WTC11 (cell line): ENCODE measurements around the gene VPS52.

ENCODE experiments used
- ARID4B ChIP-seq: sonication (generic); formaldehyde crosslinking; IDR thresholded peaks from 2 replicates; pipeline ENCODE4 v1.8.0; 2023; ENCODE audit warnings: missing genetic modification reagents, mild to moderate bottlenecking, borderline replicate concordance
- ATF2 ChIP-seq: sonication (generic); formaldehyde crosslinking; IDR thresholded peaks from 2 replicates; pipeline ENCODE4 v1.8.1; 2022; ENCODE audit warnings: low read depth, missing genetic modification reagents, borderline replicate concordance
- ATF3 ChIP-seq: sonication (generic); formaldehyde crosslinking; conservative IDR thresholded peaks from 2 replicates; pipeline ENCODE4 v1.8.1; 2022; ENCODE audit warnings: mild to moderate bottlenecking, missing genetic modification reagents
- CTCF ChIP-seq: fragments of 200-600 bp; IDR thresholded peaks from 2 replicates; pipeline ENCODE4 v1.8.0; 2022; ENCODE audit warnings: antibody characterized with exemption
- ESRRA ChIP-seq: sonication (generic); formaldehyde crosslinking; IDR thresholded peaks from 2 replicates; pipeline ENCODE4 v1.8.1; 2022; ENCODE audit warnings: mild to moderate bottlenecking, missing genetic modification reagents, borderline replicate concordance
- JUN ChIP-seq: sonication (generic); formaldehyde crosslinking; IDR thresholded peaks from 2 replicates; pipeline ENCODE4 v1.8.0; 2023; ENCODE audit warnings: mild to moderate bottlenecking, missing genetic modification reagents
- NR3C1 ChIP-seq: sonication (generic); formaldehyde crosslinking; conservative IDR thresholded peaks from 2 replicates; pipeline ENCODE4 v1.8.1; 2023; ENCODE audit warnings: low read depth, mild to moderate bottlenecking, missing genetic modification reagents
- PRRX2 ChIP-seq: fragments of 250-450 bp; sonication (Bioruptor Pico); IDR thresholded peaks from 2 replicates; pipeline ENCODE4 v1.8.0; 2021; ENCODE audit warnings: mild to moderate bottlenecking
- STAT6 ChIP-seq: sonication (generic); formaldehyde crosslinking; conservative IDR thresholded peaks from 2 replicates; pipeline ENCODE4 v1.8.1; 2023; ENCODE audit warnings: mild to moderate bottlenecking, low read depth, missing genetic modification reagents, moderate library complexity
- ZNF416 ChIP-seq: fragments of 250-450 bp; sonication (Bioruptor Pico); IDR thresholded peaks from 2 replicates; pipeline ENCODE4 v1.9.0; 2021; ENCODE audit warnings: mild to moderate bottlenecking, inconsistent platforms
- ZNF671 ChIP-seq: fragments of 250-450 bp; sonication (Bioruptor Pico); IDR thresholded peaks from 2 replicates; pipeline ENCODE4 v1.8.0; 2021; ENCODE audit warnings: mild to moderate bottlenecking

GRCh38 chr6:33292996-33293682, 21.5 kb upstream of the VPS52 start:
- TF ChIP-seq CTCF (no peak), ATF3 (no peak), ATF2 (CRISPR knock-in tag) (no peak), ESRRA (CRISPR knock-in tag) (no peak), ZNF671 (CRISPR knock-in tag) (no peak), PRRX2 (no peak), STAT6 (CRISPR knock-in tag) (no peak), ZNF416 (CRISPR knock-in tag) (no peak), ARID4B (CRISPR knock-in tag) (no peak), NR3C1 (CRISPR knock-in tag) (no peak), JUN (CRISPR knock-in tag) (no peak)
